NK-92 (cell line): Measurements from ENCODE around the gene TMIGD2.

ENCODE experiments used
- DNase-seq: peaks from one replicate; lab custom pipeline; 2025; ENCODE audit not compliant: unreplicated experiment; lab: John Stamatoyannopoulos, UW

The TMIGD2 gene

GRCh38 chr19:4326837-4327251 is 24.7 kb upstream of the TMIGD2 start:
- no peak for DNase-seq

GRCh38 chr19:4326215-4326836 is 24.1 kb upstream of the TMIGD2 start:
- no peak for DNase-seq

GRCh38 chr19:4324228-4324627 is 22.0 kb upstream of the TMIGD2 start:
- no peak for DNase-seq

- DNase-seq: no peak
These were observed 21.5 kb upstream of the TMIGD2 start for GRCh38 chr19:4323692-4324091.

DNA sequence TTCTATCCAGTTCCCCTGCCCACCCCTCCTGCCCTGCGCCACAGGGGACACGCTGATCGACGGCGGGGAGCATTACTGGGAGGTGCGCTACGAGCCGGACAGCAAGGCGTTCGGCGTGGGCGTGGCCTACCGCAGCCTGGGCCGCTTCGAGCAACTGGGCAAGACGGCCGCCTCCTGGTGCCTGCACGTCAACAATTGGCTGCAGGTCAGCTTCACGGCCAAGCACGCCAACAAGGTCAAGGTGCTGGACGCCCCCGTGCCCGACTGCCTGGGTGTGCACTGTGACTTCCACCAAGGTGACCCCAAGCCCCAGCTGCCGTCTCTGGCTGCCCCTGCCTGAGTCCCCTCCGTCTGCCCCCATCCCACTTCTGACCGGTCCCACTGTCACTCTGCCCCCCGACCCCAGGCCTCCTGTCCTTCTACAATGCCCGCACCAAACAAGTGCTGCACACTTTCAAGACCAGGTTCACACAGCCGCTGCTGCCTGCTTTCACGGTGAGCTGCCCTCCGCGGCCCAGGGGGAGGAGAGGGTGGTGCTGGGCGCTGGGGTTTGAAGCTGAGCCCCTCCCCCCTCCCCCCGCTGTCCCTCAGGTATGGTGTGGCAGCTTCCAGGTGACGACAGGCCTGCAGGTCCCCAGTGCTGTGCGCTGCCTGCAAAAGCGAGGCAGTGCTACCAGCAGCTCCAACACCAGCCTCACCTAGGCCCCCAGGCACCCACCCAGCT is 20.9 kb upstream of the TMIGD2 start:
- no peak for DNase-seq

- no peak for DNase-seq
These were observed 18.2 kb upstream of the TMIGD2 start for GRCh38 chr19:4320419-4320818.

GRCh38 chr19:4319067-4319718 is 17.0 kb upstream of the TMIGD2 start:
- DNase-seq: no peak

DNA sequence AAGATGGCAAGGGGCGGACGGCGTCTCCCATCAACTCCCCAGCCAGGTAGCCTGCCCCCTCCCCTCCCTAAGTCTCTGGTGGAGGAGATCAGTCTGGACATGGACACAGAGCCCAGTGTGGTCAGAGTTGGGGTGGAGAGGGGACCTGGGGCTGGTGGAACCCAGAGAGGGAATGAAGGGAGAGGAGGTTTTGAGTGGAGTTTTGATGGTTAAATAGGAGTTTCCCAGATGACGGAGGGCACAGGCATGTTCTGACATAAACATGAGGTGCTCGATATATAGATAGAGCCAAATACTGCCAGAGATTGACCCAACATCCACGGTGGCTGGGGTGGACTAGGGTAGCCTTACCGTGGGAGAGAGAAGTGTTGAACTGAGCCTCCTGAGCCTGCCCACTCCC is 16.3 kb upstream of the TMIGD2 start:
- no peak for DNase-seq

DNA sequence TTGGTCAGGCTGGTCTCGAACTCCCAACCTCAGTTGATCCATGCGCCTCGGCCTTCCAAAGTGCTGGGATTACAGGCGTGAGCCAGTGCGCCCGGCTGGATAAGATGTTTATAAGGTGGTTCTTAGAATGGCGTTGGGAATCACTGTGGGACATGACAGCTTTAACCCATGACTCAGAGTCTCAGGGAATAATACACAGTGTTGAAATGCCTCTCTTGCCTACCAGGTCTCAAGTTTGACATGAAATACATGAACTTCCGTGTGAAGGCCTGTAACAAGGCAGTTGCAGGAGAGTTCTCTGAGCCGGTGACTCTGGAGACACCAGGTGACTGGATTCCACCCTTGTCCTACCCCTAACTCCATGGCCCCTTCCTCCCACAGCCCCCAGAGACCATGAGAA is 14.8 kb upstream of the TMIGD2 start:
- no peak for DNase-seq

DNA sequence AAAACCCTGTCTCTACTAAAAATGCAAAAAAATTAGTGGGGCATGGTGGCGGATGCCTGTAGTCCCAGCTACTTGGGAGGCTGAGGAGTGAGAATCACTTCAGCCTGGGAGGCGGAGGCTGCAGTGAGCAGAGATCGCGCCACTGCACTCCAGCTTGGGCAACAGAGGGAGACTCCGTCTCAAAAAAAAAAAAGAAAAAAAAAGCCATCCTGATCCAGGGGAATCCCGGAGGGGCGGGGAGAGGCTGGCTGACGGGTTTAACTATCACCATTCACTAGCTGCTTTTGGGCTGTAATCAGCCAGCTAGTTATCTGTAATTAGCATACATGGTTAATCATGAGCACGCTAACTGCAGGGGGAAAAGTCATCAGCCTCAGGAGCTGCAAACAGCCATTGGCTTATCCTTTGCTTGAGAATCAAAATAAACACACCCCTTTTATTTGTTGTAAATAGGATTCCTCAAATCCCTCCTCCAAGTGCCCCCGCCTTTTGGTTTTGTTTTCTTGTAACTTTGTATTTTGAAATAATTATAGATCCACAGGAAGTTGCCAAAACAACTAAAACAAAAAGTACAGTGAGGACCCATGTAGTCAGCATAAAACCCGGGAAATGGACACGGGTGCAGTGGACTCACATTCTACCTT is 11.8 kb upstream of the TMIGD2 start:
- no peak for DNase-seq

DNA sequence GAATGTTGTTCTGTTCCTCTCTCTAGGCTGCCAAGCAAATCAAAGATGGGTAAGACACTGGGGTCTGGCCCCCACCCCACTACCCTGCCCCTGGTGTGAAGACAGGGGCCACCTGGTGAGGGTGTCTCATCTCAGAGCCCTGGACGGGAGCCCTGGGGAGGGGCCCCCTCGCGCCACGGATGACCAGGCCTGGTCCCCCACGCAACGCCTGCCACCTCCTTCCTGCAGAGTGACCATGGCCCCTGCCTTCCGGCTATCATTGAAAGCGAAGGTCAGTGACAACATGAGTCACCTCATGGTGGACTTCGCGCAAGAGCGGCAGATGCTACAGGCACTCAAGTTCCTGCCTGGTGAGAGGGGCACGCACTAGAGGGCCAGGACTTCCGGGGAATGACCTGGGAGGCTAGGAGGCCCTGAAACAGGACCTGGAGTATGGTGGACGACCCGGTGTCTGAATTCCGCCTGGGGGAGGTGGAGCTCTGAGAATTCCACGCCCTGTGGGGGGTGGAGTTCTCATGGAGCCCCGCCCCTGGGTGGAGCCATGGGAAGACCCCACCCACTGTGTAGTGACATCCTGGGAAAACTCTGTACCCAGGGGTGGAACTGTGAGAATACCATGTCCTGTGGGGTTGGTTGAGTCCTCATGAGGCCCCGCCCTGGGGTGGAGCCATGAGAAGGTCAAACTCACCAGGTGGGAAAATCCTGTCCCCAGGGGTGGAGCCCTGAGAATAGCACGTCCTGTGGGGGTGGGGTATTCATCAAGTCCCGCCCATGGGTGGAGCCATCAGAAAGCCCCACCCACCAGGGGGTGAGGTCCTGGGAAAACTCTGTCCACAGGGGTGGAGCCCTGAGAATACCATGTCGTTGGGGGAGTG is 8.3 kb upstream of the TMIGD2 start:
- no peak for DNase-seq

GRCh38 chr19:4305659-4306058 is 3.5 kb upstream of the TMIGD2 start:
- no peak for DNase-seq

- DNase-seq: no peak
These were observed 3.0 kb upstream of the TMIGD2 start for GRCh38 chr19:4305257-4305612.

DNA sequence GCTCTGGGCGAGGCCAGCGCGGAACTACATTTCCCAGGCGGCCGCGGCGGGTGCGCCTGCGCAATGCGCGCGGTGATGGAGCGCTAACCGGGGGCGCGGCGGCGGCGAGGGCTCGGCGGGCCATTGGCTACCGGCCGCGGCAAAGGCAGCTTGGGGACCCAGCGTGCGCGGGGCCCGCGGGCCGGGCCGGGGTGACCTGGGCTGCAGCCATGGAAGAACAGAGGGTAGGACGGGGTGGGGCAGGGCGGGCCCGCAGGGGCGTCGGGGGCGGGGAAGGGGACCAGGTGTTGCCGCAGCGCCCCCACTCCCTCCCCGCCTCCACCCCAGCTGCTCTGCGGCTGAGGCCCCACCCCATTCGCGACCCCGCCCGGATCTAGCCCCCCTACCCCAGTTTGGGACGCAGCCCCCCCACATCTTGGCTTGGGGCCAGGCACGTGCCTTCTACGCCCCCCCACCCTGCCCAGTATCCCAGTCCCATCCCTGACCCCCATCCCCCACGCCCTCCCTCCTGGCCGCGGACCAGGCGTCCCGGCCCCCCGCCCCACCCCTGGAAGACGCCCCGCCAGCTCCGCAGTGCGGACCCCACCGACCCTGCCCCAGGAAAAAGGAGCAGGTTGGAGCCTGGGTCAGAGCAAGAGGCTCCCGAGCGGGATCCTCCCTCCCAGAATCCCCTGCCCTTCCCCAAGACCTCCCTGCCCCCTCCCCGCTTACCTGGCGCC is 2.5 kb upstream of the TMIGD2 start, which contains the start of gene FSD1:
Gene FSD1 (plus strand): TSS at position 61 of the 719 bp plus-strand sequence. CDS start 149 bp downstream, at position 210.
- no peak for DNase-seq

GRCh38 chr19:4303819-4304537 is 1.8 kb upstream of the TMIGD2 start:
- no peak for DNase-seq

DNA sequence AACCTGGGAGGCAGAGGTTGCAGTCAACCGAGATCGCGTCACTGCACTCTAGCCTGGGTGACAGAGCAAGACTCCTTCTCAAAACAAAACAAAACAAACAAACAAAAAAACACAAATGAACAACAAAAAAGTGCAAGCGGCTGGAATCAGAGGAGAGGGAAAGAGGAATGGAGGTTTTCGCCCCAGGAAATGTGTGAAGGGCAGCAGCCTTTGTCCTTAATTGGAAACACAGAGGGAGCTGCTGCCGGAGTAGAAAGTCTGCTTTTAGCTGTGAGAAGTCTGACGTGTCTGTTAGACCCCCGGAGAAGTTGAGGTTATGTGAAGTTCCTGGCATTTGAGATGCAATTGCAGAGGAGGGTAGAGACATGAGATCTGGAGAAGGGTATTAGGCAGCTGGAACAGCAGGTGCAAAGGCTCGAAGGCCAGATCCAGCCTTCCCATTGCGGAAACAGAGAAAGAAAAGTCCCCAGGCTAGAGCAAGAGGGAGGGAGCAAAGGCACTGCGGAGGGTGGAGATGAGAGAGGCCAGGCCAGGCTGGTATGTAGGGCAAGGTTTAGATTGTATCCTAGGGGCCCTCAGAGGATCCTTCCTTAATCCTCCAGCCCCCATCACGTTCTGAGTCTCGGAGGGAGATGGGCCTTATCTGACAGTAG is 473 bp downstream of the TMIGD2 start:
- no peak for DNase-seq

- DNase-seq: no peak
These were observed 1.6 kb downstream of the TMIGD2 start for GRCh38 chr19:4300589-4300988.

DNA sequence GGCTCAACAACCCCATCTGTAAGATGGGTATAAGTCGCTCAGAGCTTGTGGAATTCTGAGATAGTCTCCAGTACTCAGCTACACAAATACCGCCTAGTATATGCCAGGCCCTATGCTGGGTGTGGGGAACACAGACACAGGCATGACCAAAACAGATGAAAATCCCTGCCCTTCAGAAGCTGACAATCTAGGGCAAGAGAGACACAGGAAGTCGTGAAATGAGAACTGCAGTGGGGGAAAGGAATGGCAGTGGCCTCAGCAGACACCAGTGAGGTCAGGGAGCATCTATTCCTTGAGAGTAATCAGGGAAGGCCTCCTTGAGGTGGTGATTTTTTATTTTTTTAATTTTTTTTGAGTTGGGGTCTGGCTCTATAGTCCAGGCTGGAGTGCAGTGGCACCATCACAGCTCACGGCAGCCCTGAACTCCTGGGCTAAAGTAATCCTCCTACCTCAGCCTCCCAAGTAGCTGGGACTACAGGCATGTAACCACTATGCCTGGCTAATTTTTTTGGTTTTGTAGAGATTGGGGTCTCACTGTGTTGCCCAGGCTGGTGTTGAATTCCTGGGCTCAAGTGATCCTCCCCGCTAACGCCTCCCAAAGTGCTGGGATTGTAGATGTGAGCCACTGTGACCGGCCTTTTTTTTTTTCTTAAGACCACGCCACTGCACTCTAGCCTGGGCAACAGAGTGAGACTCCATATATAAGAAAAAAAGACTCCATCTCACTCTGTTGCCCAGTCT is 3.2 kb downstream of the TMIGD2 start:
- DNase-seq: no peak
